ENCODE data around the gene ZNF280D. TPM values are rescaled to one million over a fixed set of nuclear protein-coding genes. Genes with fewer than 3 reads are reported as not detected.

ZNF280D gene
- total RNA-seq, 1 donor, result 50.7 TPM

GRCh38 chr15:56729561-56729960, 3.7 kb downstream of the ZNF280D start:
- Histone ChIP-seq H2AFZ (ENCODE audit: low read length) (no peak overlapping the region), H3K79me2 (ENCODE audit: insufficient read depth, low read length) (peaks cover 78% of the 10 kb centered on the region), H3K4me1 (ENCODE audit: insufficient read depth, low read length) (peaks cover 20% of the 10 kb centered on the region), H3K27me3 (ENCODE audit: insufficient read depth, low read length) (no peaks in the 10 kb centered on the region), H3K9me3 (ENCODE audit: low read depth, low read length) (no peaks in the 10 kb centered on the region), H3K4me2 (ENCODE audit: insufficient read depth, low read length) (no peak overlapping the region), H3K4me3 (ENCODE audit: insufficient read depth, low read length) (no peak overlapping the region), H4K20me1 (ENCODE audit: insufficient read depth, low read length) (no peaks in the 10 kb centered on the region), H3K36me3 (ENCODE audit: insufficient read depth, low read length) (peaks cover 3% of the 10 kb centered on the region), H3K27ac (ENCODE audit: low read depth, low read length) (no peak overlapping the region)
- no peak for TF ChIP-seq CTCF (IDR thresholded peaks at IDR 0.05; ENCODE audit: extremely low read depth, low read depth, low read length)
- no peak for DNase-seq (ENCODE audit: insufficient read length, low spot score, missing footprints)

- no peak overlapping the region for H3K27ac ChIP-seq (ENCODE audit: low read depth, low read length)
- H3K27me3 ChIP-seq (ENCODE audit: insufficient read depth, low read length), result no peaks in the 10 kb centered on the region
- H4K20me1 ChIP-seq (ENCODE audit: insufficient read depth, low read length), result peaks cover 3% of the 10 kb centered on the region
- no peaks in the 10 kb centered on the region for H3K9me3 ChIP-seq (ENCODE audit: low read depth, low read length)
- no peak overlapping the region for H2AFZ ChIP-seq (ENCODE audit: low read length)
- DNase-seq (ENCODE audit: insufficient read length, low spot score, missing footprints), result no peak
- H3K4me2 ChIP-seq (ENCODE audit: insufficient read depth, low read length), result no peak overlapping the region
- no peak for TF ChIP-seq CTCF (IDR thresholded peaks at IDR 0.05; ENCODE audit: extremely low read depth, low read depth, low read length)
- H3K36me3 ChIP-seq (ENCODE audit: insufficient read depth, low read length), result peaks cover 3% of the 10 kb centered on the region
- H3K4me3 ChIP-seq (ENCODE audit: insufficient read depth, low read length), result no peak overlapping the region
- H3K79me2 ChIP-seq (ENCODE audit: insufficient read depth, low read length), result peaks cover 93% of the 10 kb centered on the region
- H3K4me1 ChIP-seq (ENCODE audit: insufficient read depth, low read length), result peaks cover under 1% of the 10 kb centered on the region
Measured at GRCh38 chr15:56725386-56725785, 7.9 kb downstream of the ZNF280D start.

- Histone ChIP-seq H3K4me3 (ENCODE audit: insufficient read depth, low read length) (no peak overlapping the region), H3K4me1 (ENCODE audit: insufficient read depth, low read length) (no peaks in the 10 kb centered on the region), H3K4me2 (ENCODE audit: insufficient read depth, low read length) (no peak overlapping the region), H3K79me2 (ENCODE audit: insufficient read depth, low read length) (peaks cover 92% of the 10 kb centered on the region), H2AFZ (ENCODE audit: low read length) (no peak overlapping the region), H3K36me3 (ENCODE audit: insufficient read depth, low read length) (peaks cover 3% of the 10 kb centered on the region), H3K9me3 (ENCODE audit: low read depth, low read length) (no peaks in the 10 kb centered on the region), H4K20me1 (ENCODE audit: insufficient read depth, low read length) (peaks cover 12% of the 10 kb centered on the region), H3K27ac (ENCODE audit: low read depth, low read length) (no peak overlapping the region), H3K27me3 (ENCODE audit: insufficient read depth, low read length) (no peaks in the 10 kb centered on the region)
- TF ChIP-seq CTCF (IDR thresholded peaks at IDR 0.05; ENCODE audit: extremely low read depth, low read depth, low read length), result no peak
- no peak for DNase-seq (ENCODE audit: insufficient read length, low spot score, missing footprints)
Measured at GRCh38 chr15:56724232-56724631, 9.1 kb downstream of the ZNF280D start.

GRCh38 chr15:56723787-56724186, 9.5 kb downstream of the ZNF280D start:
- Histone ChIP-seq H3K4me1 (ENCODE audit: insufficient read depth, low read length) (no peaks in the 10 kb centered on the region), H3K36me3 (ENCODE audit: insufficient read depth, low read length) (peaks cover 3% of the 10 kb centered on the region), H4K20me1 (ENCODE audit: insufficient read depth, low read length) (peaks cover 17% of the 10 kb centered on the region), H3K4me3 (ENCODE audit: insufficient read depth, low read length) (no peak overlapping the region), H3K27me3 (ENCODE audit: insufficient read depth, low read length) (no peaks in the 10 kb centered on the region), H3K4me2 (ENCODE audit: insufficient read depth, low read length) (no peak overlapping the region), H2AFZ (ENCODE audit: low read length) (no peak overlapping the region), H3K9me3 (ENCODE audit: low read depth, low read length) (no peaks in the 10 kb centered on the region), H3K27ac (ENCODE audit: low read depth, low read length) (no peak overlapping the region), H3K79me2 (ENCODE audit: insufficient read depth, low read length) (peaks cover 92% of the 10 kb centered on the region)
- no peak for TF ChIP-seq CTCF (IDR thresholded peaks at IDR 0.05; ENCODE audit: extremely low read depth, low read depth, low read length)
- no peak for DNase-seq (ENCODE audit: insufficient read length, low spot score, missing footprints)
